ENCODE data around the gene CNTNAP2. TPM values are rescaled to one million over a fixed set of nuclear protein-coding genes. Genes with fewer than 3 reads are reported as not detected.

The CNTNAP2 gene
- polyA plus RNA-seq, 1 experiment = not detected

DNA sequence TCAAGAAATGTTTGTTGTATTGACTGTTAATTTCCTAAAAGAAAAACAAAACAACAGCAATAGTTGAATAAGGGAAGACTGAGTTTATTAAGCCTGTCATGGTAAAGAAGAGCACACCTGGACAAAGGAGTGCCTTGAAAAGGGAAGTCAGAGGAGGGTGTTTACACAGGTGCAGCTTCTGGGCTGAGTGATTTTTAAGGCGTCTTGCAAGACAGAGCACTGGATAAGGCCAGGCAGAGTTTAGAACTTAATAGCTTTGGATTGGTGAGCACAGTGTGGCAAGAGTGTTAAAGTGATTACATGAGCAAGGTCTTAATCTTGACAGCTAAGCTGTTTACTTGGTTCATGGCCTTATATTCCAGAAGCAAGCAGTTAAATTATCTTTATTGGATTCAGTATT is 423.2 kb downstream of the CNTNAP2 start:
- Histone ChIP-seq H3K4me3 (ENCODE audit: low read depth, low read length) (no peak overlapping the region), H3K27me3 (ENCODE audit: control insufficient read depth, insufficient read depth, low read length) (no peaks in the 10 kb centered on the region), H3K36me3 (ENCODE audit: control insufficient read depth, insufficient read depth, low read length) (no peaks in the 10 kb centered on the region)
- ChIA-PET POLR2A (no interaction called here), CTCF (no interaction called here)
- TF ChIP-seq, protein P1, sequence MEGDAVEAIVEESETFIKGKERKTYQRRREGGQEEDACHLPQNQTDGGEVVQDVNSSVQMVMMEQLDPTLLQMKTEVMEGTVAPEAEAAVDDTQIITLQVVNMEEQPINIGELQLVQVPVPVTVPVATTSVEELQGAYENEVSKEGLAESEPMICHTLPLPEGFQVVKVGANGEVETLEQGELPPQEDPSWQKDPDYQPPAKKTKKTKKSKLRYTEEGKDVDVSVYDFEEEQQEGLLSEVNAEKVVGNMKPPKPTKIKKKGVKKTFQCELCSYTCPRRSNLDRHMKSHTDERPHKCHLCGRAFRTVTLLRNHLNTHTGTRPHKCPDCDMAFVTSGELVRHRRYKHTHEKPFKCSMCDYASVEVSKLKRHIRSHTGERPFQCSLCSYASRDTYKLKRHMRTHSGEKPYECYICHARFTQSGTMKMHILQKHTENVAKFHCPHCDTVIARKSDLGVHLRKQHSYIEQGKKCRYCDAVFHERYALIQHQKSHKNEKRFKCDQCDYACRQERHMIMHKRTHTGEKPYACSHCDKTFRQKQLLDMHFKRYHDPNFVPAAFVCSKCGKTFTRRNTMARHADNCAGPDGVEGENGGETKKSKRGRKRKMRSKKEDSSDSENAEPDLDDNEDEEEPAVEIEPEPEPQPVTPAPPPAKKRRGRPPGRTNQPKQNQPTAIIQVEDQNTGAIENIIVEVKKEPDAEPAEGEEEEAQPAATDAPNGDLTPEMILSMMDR (IDR thresholded peaks at IDR 0.05; ENCODE audit: insufficient read depth, low read depth, low read length) = no peak
- no peak for DNase-seq (ENCODE audit: low read depth)

DNA sequence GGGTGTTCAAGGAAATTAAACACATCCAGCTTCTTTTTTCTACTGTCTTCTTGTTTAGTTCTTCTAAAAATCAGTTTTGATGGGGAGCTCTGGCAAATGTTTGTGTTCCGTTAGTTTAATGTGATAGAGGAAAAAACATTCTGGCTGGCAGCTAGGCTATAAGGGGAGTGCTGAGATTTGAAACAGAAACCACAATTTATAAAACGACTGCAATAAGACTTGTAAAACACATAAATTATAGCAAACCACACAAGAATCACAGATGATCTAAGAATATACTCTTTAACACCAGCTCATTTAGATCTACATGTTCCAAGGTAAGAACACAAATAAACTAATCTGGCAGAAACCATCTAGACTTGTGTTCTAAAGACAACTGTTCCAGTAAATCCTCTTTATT is 425.5 kb downstream of the CNTNAP2 start:
- no peaks in the 10 kb centered on the region for H3K36me3 ChIP-seq (ENCODE audit: control insufficient read depth, insufficient read depth, low read length)
- ChIA-PET POLR2A (no interaction called here), CTCF (no interaction called here)
- TF ChIP-seq, protein P1 (IDR thresholded peaks at IDR 0.05; ENCODE audit: insufficient read depth, low read depth, low read length) = no peak
- no peak for DNase-seq (ENCODE audit: low read depth)
- H3K4me3 ChIP-seq (ENCODE audit: low read depth, low read length) = no peak overlapping the region
- H3K27me3 ChIP-seq (ENCODE audit: control insufficient read depth, insufficient read depth, low read length) = no peaks in the 10 kb centered on the region

DNA sequence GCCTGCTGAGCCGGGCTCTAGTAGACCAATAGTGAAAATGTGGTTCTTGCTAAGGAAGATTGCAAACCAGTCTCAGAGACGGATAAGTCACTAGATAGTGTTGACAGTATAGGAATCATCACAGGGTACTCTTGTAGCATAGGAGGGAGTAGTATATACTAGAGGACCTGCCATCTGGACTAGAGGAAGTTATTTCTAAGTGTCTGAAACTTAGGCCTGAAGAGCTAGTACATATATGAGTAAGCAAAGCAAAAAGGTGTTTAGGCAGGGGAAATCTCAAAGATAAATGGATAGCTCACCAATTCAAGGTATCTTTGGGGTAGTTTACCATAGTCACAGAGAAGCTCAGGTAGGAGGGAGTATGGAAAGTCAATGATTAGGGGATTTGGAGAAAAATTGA is 428.1 kb downstream of the CNTNAP2 start:
- no peaks in the 10 kb centered on the region for H3K36me3 ChIP-seq (ENCODE audit: control insufficient read depth, insufficient read depth, low read length)
- no peak overlapping the region for H3K4me3 ChIP-seq (ENCODE audit: low read depth, low read length)
- ChIA-PET POLR2A (no interaction called here), CTCF (no interaction called here)
- no peaks in the 10 kb centered on the region for H3K27me3 ChIP-seq (ENCODE audit: control insufficient read depth, insufficient read depth, low read length)
- TF ChIP-seq, protein P1 (IDR thresholded peaks at IDR 0.05; ENCODE audit: insufficient read depth, low read depth, low read length) = no peak
- DNase-seq (ENCODE audit: low read depth) = no peak

DNA sequence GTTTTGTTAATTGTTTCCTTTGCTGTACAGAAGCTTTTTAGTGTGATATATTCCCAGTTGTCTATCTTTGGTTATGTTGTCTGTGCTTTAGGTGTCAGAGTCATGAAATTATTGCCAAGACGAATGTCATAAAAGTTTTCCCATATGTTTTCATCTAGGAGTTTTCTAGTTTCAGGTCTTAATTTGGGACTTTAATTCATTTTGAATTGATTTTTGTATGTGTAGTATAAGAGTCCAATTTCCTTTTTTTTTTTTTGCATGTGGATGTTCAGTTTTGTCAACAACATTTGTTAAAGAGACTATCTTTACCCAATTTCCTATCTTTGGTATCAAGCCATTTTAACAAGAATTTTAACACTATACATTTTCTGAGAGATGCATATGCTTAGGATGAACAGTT is 432.2 kb downstream of the CNTNAP2 start:
- no peak overlapping the region for H3K4me3 ChIP-seq (ENCODE audit: low read depth, low read length)
- H3K36me3 ChIP-seq (ENCODE audit: control insufficient read depth, insufficient read depth, low read length) = no peaks in the 10 kb centered on the region
- no peak for DNase-seq (ENCODE audit: low read depth)
- ChIA-PET CTCF (no interaction called here), POLR2A (no interaction called here)
- no peaks in the 10 kb centered on the region for H3K27me3 ChIP-seq (ENCODE audit: control insufficient read depth, insufficient read depth, low read length)
- TF ChIP-seq, protein P1 (IDR thresholded peaks at IDR 0.05; ENCODE audit: insufficient read depth, low read depth, low read length) = no peak

DNA sequence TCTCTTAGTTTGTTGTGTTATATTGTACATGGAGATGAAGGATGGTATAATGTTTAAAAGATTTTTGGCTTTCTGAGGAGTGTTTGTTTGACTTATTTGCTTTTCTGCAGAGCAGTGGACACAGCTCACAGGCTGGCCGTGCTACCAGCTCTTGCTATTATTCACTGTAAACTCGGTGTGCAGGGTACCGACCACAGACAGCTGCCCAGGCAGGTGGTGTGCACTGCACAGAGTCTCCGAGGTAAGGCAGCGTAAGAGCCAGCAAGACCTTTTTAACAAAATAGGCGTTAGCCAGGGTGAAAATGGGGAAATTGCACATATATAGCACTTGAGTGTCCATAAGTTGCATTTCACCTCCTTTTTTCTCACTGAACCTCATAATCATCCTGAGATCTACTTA is 438.0 kb downstream of the CNTNAP2 start:
- ChIA-PET POLR2A (no interaction called here), CTCF (no interaction called here)
- DNase-seq (ENCODE audit: low read depth) = no peak
- Histone ChIP-seq H3K36me3 (ENCODE audit: control insufficient read depth, insufficient read depth, low read length) (no peaks in the 10 kb centered on the region), H3K4me3 (ENCODE audit: low read depth, low read length) (no peak overlapping the region), H3K27me3 (ENCODE audit: control insufficient read depth, insufficient read depth, low read length) (no peaks in the 10 kb centered on the region)
- TF ChIP-seq, protein P1 (IDR thresholded peaks at IDR 0.05; ENCODE audit: insufficient read depth, low read depth, low read length) = no peak

Measured in BJ (cell line).